Parathyroid adenoma (tissue), 2 donors: ENCODE measurements around the gene NQO2.

ENCODE experiments used
- H2AFZ ChIP-seq: fragments of 300-600 bp; sonication (generic); one replicate; pipeline ENCODE4 v1.7.0; 2017; ENCODE audit warnings: antibody characterized with exemption, mild to moderate bottlenecking
- H3K27ac ChIP-seq: fragments of 300-600 bp; sonication (generic); one replicate; pipeline ENCODE4 v1.7.0; 2017
- H3K27me3 ChIP-seq: fragments of 300-600 bp; sonication (generic); one replicate; pipeline ENCODE4 v1.7.0; 2017; ENCODE audit warnings: low read length; ENCODE audit not compliant: control insufficient read depth, insufficient read depth
- H3K36me3 ChIP-seq: fragments of 300-600 bp; sonication (generic); one replicate; pipeline ENCODE4 v1.7.0; 2017; ENCODE audit warnings: low read length; ENCODE audit not compliant: control insufficient read depth, insufficient read depth
- H3K4me1 ChIP-seq: fragments of 300-600 bp; sonication (generic); one replicate; pipeline ENCODE4 v1.7.0; 2017; ENCODE audit warnings: control low read depth
- H3K4me2 ChIP-seq: fragments of 300-600 bp; sonication (generic); one replicate; pipeline ENCODE4 v1.7.0; 2017; ENCODE audit warnings: low read length
- H3K4me3 ChIP-seq: fragments of 300-600 bp; sonication (generic); one replicate; pipeline ENCODE4 v1.7.0; 2017; ENCODE audit warnings: low read depth, low read length
- H3K79me2 ChIP-seq: fragments of 300-600 bp; sonication (generic); one replicate; pipeline ENCODE4 v1.7.0; 2017; ENCODE audit warnings: control low read depth
- H3K9ac ChIP-seq: fragments of 300-600 bp; sonication (generic); one replicate; pipeline ENCODE4 v1.7.0; 2017; ENCODE audit warnings: mild to moderate bottlenecking
- H3K9me3 ChIP-seq: fragments of 300-600 bp; sonication (generic); one replicate; pipeline ENCODE4 v1.7.0; 2017; ENCODE audit warnings: low read length; ENCODE audit not compliant: control insufficient read depth
- TF ChIP-seq, protein P1 (sequence below): fragments of 300-600 bp; sonication (generic); IDR thresholded peaks from one replicate; pipeline ENCODE4 v1.7.0; 2017; ENCODE audit warnings: antibody characterized with exemption, mild to moderate bottlenecking
- donor health status: primary hyperparathyroidism.

The NQO2 gene

DNA sequence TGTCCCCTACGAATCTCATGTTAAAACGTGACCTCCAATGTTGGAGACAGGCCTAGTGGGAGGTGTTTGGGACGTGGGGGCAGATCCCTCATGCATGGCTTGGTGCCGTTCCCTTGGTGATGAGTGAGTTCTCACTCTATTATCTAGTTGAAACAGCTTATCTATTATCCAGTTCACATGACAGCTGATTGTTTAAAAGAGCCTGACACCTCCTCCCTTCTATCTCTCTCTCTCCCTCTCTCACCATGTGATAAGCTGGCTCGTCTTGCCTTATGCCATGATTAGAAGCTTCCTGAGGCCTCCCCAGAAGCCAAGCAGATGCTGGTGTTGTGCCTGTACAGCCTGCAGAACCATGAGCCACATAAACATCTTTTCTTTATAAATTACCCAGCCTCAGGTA, 35.7 kb downstream of the NQO2 start:
- TF ChIP-seq, protein P1, sequence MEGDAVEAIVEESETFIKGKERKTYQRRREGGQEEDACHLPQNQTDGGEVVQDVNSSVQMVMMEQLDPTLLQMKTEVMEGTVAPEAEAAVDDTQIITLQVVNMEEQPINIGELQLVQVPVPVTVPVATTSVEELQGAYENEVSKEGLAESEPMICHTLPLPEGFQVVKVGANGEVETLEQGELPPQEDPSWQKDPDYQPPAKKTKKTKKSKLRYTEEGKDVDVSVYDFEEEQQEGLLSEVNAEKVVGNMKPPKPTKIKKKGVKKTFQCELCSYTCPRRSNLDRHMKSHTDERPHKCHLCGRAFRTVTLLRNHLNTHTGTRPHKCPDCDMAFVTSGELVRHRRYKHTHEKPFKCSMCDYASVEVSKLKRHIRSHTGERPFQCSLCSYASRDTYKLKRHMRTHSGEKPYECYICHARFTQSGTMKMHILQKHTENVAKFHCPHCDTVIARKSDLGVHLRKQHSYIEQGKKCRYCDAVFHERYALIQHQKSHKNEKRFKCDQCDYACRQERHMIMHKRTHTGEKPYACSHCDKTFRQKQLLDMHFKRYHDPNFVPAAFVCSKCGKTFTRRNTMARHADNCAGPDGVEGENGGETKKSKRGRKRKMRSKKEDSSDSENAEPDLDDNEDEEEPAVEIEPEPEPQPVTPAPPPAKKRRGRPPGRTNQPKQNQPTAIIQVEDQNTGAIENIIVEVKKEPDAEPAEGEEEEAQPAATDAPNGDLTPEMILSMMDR, result no peak
- Histone ChIP-seq H3K27ac (no peak overlapping the region), H3K36me3 (no peaks in the 10 kb centered on the region)

DNA sequence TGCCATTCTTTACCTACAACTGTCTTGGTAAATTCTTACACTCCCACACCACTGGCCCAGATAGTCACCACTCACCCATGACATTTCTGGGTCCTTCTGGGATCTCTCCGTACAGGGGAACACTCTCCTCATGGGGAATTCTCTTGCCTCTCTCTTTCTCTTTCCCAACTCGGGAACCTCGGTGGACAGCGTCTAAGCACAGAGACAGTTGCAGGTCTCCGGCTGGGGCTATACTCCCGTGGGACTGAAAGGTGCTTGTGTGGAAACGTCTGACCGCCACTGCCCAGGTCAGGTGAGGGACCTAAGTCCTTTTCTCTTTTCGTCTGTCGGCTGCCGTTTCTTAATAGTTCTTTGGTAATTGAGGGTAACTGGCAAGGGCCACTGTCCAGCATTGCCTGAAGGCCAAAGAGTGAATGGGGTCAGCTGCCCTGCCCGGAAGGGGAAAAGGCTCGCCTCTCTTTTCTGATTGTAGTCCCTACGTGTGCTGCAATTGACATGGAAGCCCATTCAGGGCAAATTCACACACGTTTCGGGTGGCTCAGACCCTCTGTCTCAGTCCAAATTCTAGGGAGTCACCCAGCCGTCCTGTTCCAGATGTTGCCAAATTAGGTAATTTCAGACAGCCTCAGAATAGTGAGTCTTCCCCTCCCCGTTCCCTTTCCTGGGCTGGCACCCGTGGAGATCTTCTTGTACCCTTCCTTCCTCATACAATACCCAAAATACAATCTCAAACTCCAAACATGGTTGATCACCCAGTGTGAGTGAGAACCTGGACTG, 37.4 kb downstream of the NQO2 start:
- H3K27ac ChIP-seq, result no peak overlapping the region
- H3K9ac ChIP-seq, result no peak overlapping the region
- no peak overlapping the region for H2AFZ ChIP-seq
- H3K9me3 ChIP-seq, result no peaks in the 10 kb centered on the region
- H3K36me3 ChIP-seq, result no peaks in the 10 kb centered on the region
- no peaks in the 10 kb centered on the region for H3K27me3 ChIP-seq
- no peak overlapping the region for H3K4me3 ChIP-seq
- H3K4me1 ChIP-seq, result no peaks in the 10 kb centered on the region
- H3K4me2 ChIP-seq, result no peak overlapping the region
- TF ChIP-seq, protein P1, result no peak
- H3K79me2 ChIP-seq, result no peaks in the 10 kb centered on the region

More for the DNA sequence above, 35.7 kb downstream of the NQO2 start:
- no peaks in the 10 kb centered on the region for H3K27me3 ChIP-seq
- H3K9ac ChIP-seq, result no peak overlapping the region
- H3K4me3 ChIP-seq, result no peak overlapping the region
- H3K4me2 ChIP-seq, result no peak overlapping the region
- no peaks in the 10 kb centered on the region for H3K79me2 ChIP-seq
- H2AFZ ChIP-seq, result no peak overlapping the region
- H3K9me3 ChIP-seq, result no peaks in the 10 kb centered on the region
- H3K4me1 ChIP-seq, result no peaks in the 10 kb centered on the region

DNA sequence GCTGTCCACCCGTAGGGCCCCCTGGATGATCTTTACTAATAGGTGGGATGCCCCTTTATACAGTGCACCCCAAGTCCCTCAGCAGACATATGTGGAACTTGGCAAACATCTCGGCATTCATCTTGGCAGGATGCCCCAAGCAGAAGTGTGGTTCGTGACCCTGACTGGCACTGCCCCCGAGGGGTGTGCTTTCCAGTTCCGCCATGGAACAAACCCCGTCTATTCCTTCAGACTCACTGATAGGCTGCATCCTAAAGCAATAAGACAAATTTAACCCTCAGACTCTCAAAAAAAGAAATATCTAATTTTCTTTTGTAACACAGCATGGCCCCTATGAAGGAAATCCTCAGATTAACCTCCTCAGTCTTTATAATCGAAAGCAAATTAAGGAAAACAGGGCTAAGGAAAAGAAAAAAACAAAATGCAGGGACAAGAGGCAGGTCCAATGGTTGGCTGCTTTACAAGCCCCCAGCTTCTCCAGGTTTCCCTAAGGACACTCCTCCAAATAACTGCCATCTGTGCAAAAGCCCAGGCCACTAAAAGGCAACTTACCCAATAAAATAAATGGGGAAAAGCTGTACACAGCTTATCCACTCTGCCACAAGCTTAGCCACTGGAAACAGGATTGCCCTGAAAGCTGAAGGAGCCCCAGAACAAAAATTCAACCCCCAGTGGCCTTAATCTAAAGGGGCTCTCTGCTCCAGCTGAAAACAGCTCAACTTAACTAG, 38.1 kb downstream of the NQO2 start:
- H3K4me3 ChIP-seq, result no peak overlapping the region
- TF ChIP-seq, protein P1, result no peak
- no peaks in the 10 kb centered on the region for H3K9me3 ChIP-seq
- no peaks in the 10 kb centered on the region for H3K27me3 ChIP-seq
- no peaks in the 10 kb centered on the region for H3K79me2 ChIP-seq
- H3K36me3 ChIP-seq, result no peaks in the 10 kb centered on the region
- H3K4me2 ChIP-seq, result no peak overlapping the region
- H3K9ac ChIP-seq, result no peak overlapping the region
- H2AFZ ChIP-seq, result no peak overlapping the region
- H3K27ac ChIP-seq, result no peak overlapping the region
- H3K4me1 ChIP-seq, result no peaks in the 10 kb centered on the region

DNA sequence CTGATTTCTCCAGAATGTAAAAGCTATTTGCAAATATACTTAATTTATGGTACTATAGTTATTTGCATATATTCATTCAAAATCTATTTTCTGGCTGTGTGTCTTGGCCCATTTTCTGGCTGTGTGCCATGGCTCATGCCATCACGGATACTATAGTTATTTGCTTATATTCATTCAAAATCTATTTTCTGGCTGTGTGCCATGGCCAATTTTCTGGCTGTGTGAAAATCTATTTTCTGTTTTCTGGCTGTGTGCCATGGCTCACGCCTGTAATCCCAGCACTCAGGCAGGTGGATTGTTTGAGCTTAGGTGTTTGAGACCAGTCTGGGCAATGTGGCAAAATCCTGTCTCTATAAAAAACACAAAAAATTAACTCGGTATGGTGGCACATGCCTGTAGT, 39.7 kb downstream of the NQO2 start:
- no peaks in the 10 kb centered on the region for H3K4me1 ChIP-seq
- H3K9ac ChIP-seq, result no peak overlapping the region
- no peak overlapping the region for H3K27ac ChIP-seq
- no peaks in the 10 kb centered on the region for H3K36me3 ChIP-seq
- no peak overlapping the region for H3K4me2 ChIP-seq
- no peaks in the 10 kb centered on the region for H3K9me3 ChIP-seq
- H3K4me3 ChIP-seq, result no peak overlapping the region
- H3K79me2 ChIP-seq, result no peaks in the 10 kb centered on the region
- H3K27me3 ChIP-seq, result no peaks in the 10 kb centered on the region
- H2AFZ ChIP-seq, result no peak overlapping the region
- TF ChIP-seq, protein P1, result no peak
